ENCODE measurements around the gene TMEM30B. TPM values are rescaled to one million over a fixed set of nuclear protein-coding genes. Genes with fewer than 3 reads are reported as not detected.

TMEM30B gene
- total and polyA plus RNA-seq, 5 experiments from 2014 or later: 3.5 to 7.8 (median 4.2) TPM

DNA sequence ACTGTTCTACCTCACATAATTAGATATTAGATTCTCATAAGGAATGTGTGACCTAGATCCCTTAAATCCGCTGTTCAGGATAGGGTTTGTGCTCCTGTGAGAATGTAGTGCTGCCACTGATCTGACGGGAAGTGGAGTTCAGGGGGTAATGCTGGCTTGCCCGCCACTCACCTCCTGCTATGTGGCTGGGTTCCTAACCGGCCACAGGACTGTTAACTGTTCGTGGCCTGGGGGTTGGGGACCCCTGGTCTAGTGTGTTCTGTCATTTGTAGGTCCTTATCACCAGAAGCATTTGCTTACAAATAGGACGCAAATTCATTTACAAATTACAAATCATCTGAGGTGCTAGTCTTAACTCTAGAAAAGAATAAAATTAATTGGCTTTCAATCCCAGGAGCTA lies 16.4 kb upstream of the TMEM30B start:
- H3K27ac Mint-ChIP-seq: peak overlapping the region; percentile 60 to 94 (median 74)
- peaks cover 34 to 58% (median 52%) of the 10 kb centered on the region in 4 donors for H3K4me1 Mint-ChIP-seq
- peaks cover 0 to 17% (median 0%) of the 10 kb centered on the region in 9 donors for H3K9me3 Mint-ChIP-seq
- POLR2A ChIA-PET: interaction anchor here (0.6 to 1.1 kb wide), 4 partner anchors 17 to 432 kb away, joined by 3 read pairs; partner anchors contain the start of gene TMEM30B
- peaks cover 4 to 12% (median 5%) of the 10 kb centered on the region in 3 donors for H3K36me3 Mint-ChIP-seq
- H3K27me3 Mint-ChIP-seq: no peaks in the 10 kb centered on the region
- ATAC-seq: no peak
- peak overlapping the region in 3 of 10 donors; percentile 7 to 24 (median 13) for H3K4me3 Mint-ChIP-seq
- DNase-seq: no peak

GRCh38 chr14:61296719-61297502 lies 15.8 kb upstream of the TMEM30B start:
- POLR2A ChIA-PET: interaction anchor here (0.9 to 1.0 kb wide), 3 partner anchors 16 to 164 kb away, joined by 3 read pairs; partner anchors contain the start of gene TMEM30B
- H3K27ac Mint-ChIP-seq: peak overlapping the region in 9 of 10 donors; percentile 60 to 94 (median 78)
- peak in 5 of 10 donors; percentile 23 to 66 (median 64) for DNase-seq

GRCh38 chr14:61296151-61296550 lies 15.0 kb upstream of the TMEM30B start:
- Mint-ChIP-seq H3K36me3 (peaks cover 3 to 4% (median 3%) of the 10 kb centered on the region in 3 donors), H3K4me3 (peak overlapping the region in 8 of 10 donors; percentile 9 to 67 (median 48)), H3K27ac (peak overlapping the region; percentile 20 to 91 (median 73)), H3K27me3 (no peaks in the 10 kb centered on the region), H3K4me1 (peaks cover 34 to 55% (median 51%) of the 10 kb centered on the region in 4 donors), H3K9me3 (peaks cover 0 to 17% (median 0%) of the 10 kb centered on the region in 9 donors)
- DNase-seq (peak in 3 of 10 donors; percentile 6 to 29 (median 21)), ATAC-seq (peak; percentile 64 to 65)
- POLR2A ChIA-PET: interaction anchor here (0.9 to 1.0 kb wide), 2 partner anchors 26 to 165 kb away, joined by 3 read pairs; no protein-coding TSS in a partner anchor

More at GRCh38 chr14:61296719-61297502, 15.8 kb upstream of the TMEM30B start:
- Mint-ChIP-seq H3K9me3 (peaks cover 0 to 17% (median 0%) of the 10 kb centered on the region in 9 donors), H3K4me3 (peak overlapping the region in 3 of 10 donors; percentile 48 to 64 (median 64)), H3K27me3 (no peaks in the 10 kb centered on the region), H3K36me3 (peaks cover 3 to 8% (median 4%) of the 10 kb centered on the region in 3 donors), H3K4me1 (peaks cover 34 to 58% (median 52%) of the 10 kb centered on the region in 4 donors)
- peak; percentile 56 to 68 for ATAC-seq

DNA sequence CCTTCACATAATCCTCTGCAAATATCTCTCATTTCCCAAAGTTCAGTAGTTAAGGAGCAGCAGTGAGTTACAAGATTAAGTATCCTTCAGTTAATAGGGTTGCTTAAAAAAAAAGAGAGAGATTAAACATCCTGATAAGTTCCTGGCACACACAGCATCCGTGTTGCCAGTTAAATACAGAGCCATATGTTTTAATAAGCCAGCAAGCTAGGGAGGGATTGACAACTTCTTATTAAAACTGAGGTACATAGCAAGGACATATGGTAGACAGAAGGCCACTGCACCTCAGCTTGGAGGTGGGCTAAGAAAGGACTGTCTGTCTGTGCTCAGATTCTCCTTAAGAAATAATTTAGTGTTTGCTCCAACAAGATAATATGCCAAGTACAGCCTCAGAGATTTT lies 9.6 kb upstream of the TMEM30B start:
- POLR2A ChIA-PET: no interaction called here
- Mint-ChIP-seq H3K27me3 (no peaks in the 10 kb centered on the region), H3K36me3 (no peaks in the 10 kb centered on the region), H3K9me3 (no peaks in the 10 kb centered on the region), H3K27ac (no peak overlapping the region), H3K4me3 (no peak overlapping the region), H3K4me1 (peaks cover 0 to 13% (median 7%) of the 10 kb centered on the region in 4 donors)
- ATAC-seq: no peak
- no peak for DNase-seq

DNA sequence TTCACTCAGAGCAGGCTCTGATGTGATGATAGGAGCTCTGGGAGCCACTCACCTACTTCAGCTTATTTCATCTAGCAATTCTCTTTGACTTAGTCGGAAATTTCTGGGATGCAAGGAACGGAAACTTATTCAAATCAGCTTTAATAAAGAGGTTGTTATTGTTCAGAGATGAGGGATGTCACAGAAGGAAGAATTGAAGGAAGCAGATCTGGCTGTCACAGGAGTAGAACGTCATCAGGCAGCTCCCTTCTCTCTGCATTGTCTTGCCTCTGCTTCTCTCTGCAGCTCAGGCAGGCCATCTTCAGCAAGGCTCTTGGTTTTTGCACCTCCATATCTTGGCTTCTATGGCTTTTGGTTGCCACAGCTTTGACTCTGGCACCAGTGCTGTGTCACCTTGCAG lies 7.6 kb upstream of the TMEM30B start:
- no peak overlapping the region for H3K27ac Mint-ChIP-seq
- H3K27me3 Mint-ChIP-seq: no peaks in the 10 kb centered on the region
- H3K36me3 Mint-ChIP-seq: no peaks in the 10 kb centered on the region
- no peaks in the 10 kb centered on the region for H3K9me3 Mint-ChIP-seq
- no peak for DNase-seq
- ATAC-seq: no peak
- POLR2A ChIA-PET: no interaction called here
- H3K4me3 Mint-ChIP-seq: no peak overlapping the region
- peaks cover 0 to 21% (median 14%) of the 10 kb centered on the region in 4 donors for H3K4me1 Mint-ChIP-seq

DNA sequence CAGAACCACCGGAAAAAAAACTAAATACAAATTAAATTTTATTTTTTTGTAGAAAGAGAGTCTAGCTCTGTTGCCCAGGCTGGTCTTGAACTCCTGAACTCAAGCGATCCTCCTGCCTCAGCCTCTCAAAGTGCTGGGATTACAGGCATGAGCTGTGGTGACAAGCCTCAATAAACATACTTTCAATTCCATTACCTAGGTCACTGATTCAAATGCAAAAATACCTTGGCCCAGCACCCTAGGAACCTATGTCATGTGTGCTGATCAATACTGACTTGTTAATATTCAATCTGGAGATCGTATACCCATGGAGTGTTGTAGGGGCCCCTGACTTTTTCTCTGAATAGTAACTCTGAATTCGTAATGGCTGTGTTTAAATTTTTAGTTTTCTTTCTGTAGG lies 7.1 kb upstream of the TMEM30B start:
- Mint-ChIP-seq H3K9me3 (no peaks in the 10 kb centered on the region), H3K27me3 (no peaks in the 10 kb centered on the region), H3K4me1 (peaks cover 0 to 22% (median 16%) of the 10 kb centered on the region in 4 donors), H3K36me3 (no peaks in the 10 kb centered on the region), H3K27ac (no peak overlapping the region), H3K4me3 (no peak overlapping the region)
- ATAC-seq (no peak), DNase-seq (no peak)
- POLR2A ChIA-PET: no interaction called here

DNA sequence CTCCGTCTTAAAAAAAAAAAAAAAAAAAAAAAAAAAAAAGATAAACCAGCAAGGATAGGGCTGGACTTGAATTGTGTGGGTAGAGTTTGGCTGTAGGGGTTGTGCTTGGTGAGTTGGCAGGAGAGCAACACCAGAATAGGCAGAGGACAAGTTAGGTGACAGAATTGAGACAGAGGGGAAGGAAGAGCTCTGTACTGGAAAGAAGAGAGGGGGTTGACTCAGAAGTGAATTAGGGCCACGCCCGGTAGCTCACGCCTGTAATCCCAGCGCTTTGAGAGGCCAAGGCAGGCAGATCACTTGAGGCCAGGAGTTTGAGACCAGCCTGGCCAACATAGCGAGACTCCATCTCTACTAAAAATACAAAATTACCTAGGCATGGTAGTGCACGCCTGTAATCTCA lies 6.1 kb upstream of the TMEM30B start:
- DNase-seq (no peak), ATAC-seq (no peak)
- Mint-ChIP-seq H3K4me3 (peak overlapping the region in 1 of 10 donors; percentile 5), H3K27ac (no peak overlapping the region), H3K36me3 (no peaks in the 10 kb centered on the region), H3K4me1 (peaks cover 0 to 25% (median 18%) of the 10 kb centered on the region in 4 donors), H3K27me3 (peaks cover 0 to 2% (median 0%) of the 10 kb centered on the region in 5 donors), H3K9me3 (no peaks in the 10 kb centered on the region)
- POLR2A ChIA-PET: no interaction called here

- ATAC-seq (no peak), DNase-seq (no peak)
- POLR2A ChIA-PET: interaction anchor here (1.5 kb wide), 1 partner anchor 97 kb away, joined by 3 read pairs; no protein-coding TSS in a partner anchor
- Mint-ChIP-seq H3K9me3 (no peaks in the 10 kb centered on the region), H3K4me1 (peaks cover 2 to 31% (median 22%) of the 10 kb centered on the region in 4 donors), H3K36me3 (no peaks in the 10 kb centered on the region), H3K27ac (no peak overlapping the region), H3K4me3 (no peak overlapping the region), H3K27me3 (peaks cover 0 to 4% (median 0%) of the 10 kb centered on the region in 5 donors)
These were observed 4.2 kb upstream of the TMEM30B start for GRCh38 chr14:61285364-61285763.

GRCh38 chr14:61284001-61284400 lies 2.9 kb upstream of the TMEM30B start:
- no peak for ATAC-seq
- H3K9me3 Mint-ChIP-seq: no peaks in the 10 kb centered on the region

DNA sequence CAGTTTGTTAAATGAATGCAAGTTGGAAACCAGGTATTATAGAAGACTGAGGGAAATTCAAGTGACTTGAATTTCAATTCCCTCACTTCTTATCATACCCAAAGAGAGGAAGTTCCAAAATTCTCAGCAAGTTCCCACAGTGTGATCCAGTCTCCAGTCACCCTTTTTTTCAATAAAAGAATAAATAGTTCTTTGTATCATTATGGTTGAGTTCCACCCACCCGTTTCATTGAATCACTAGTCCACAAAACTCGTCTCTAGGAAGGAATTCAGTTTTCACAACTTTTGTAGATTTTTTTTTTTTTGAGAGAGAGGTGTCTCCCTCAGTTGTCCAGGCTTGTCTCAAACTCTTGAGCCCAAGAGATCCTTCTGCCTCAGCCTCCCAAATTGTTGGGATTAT lies 1.6 kb upstream of the TMEM30B start:
- Mint-ChIP-seq H3K9me3 (no peaks in the 10 kb centered on the region), H3K27ac (peak overlapping the region in 1 of 10 donors; percentile 49), H3K27me3 (peaks cover 0 to 12% (median 0%) of the 10 kb centered on the region in 5 donors), H3K4me3 (peak overlapping the region in 1 of 10 donors; percentile 32), H3K36me3 (no peaks in the 10 kb centered on the region), H3K4me1 (peaks cover 11 to 46% (median 36%) of the 10 kb centered on the region in 4 donors)
- DNase-seq: no peak
- POLR2A ChIA-PET: interaction anchor here (0.7 kb wide), 1 partner anchor 479 kb away, joined by 3 read pairs; no protein-coding TSS in a partner anchor
- ATAC-seq: no peak

More at GRCh38 chr14:61284001-61284400, 2.9 kb upstream of the TMEM30B start:
- POLR2A ChIA-PET: no interaction called here
- peaks cover 9 to 43% (median 33%) of the 10 kb centered on the region in 4 donors for H3K4me1 Mint-ChIP-seq
- no peaks in the 10 kb centered on the region for H3K36me3 Mint-ChIP-seq
- no peak overlapping the region for H3K4me3 Mint-ChIP-seq
- H3K27me3 Mint-ChIP-seq: peaks cover 0 to 10% (median 0%) of the 10 kb centered on the region in 5 donors
- DNase-seq: no peak
- H3K27ac Mint-ChIP-seq: peak overlapping the region in 2 of 10 donors; percentile 18 to 26

DNA sequence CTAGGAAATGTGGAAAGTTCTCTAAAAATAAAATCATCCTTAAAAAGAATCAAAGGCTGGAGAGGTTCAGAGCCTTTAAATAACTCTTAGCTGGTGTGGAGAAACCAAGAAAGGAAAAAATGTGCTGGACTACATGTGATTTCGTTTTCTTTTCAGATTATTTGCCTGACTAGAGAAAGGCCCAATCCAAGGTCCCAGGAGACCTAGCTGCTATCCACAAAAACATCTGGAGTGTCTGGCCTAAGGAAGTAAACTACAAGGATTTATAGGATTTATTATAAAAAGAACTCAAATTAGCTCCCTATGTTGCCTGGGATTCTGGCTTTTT lies 774 bp upstream of the TMEM30B start:
- POLR2A ChIA-PET: interaction anchor here (0.6 to 2.6 kb wide), 4 partner anchors 10 to 480 kb away, joined by 3 to 12 read pairs (median 6); partner anchors contain the start of gene PRKCH
- Mint-ChIP-seq H3K9me3 (no peaks in the 10 kb centered on the region), H3K27me3 (peaks cover 0 to 16% (median 0%) of the 10 kb centered on the region in 5 donors), H3K4me1 (peaks cover 11 to 45% (median 36%) of the 10 kb centered on the region in 4 donors), H3K27ac (peak overlapping the region in 8 of 10 donors; percentile 48 to 98 (median 86)), H3K36me3 (no peaks in the 10 kb centered on the region), H3K4me3 (peak overlapping the region in 9 of 10 donors; percentile 24 to 96 (median 85))
- no peak for DNase-seq
- ATAC-seq: no peak

- peak; percentile 84 to 85 for ATAC-seq
- Mint-ChIP-seq H3K36me3 (no peaks in the 10 kb centered on the region), H3K4me3 (peak overlapping the region; percentile 86 to 97 (median 92)), H3K27me3 (peaks cover 0 to 20% (median 0%) of the 10 kb centered on the region in 5 donors), H3K9me3 (no peaks in the 10 kb centered on the region), H3K4me1 (peaks cover 11 to 38% (median 30%) of the 10 kb centered on the region in 4 donors), H3K27ac (peak overlapping the region; percentile 89 to 98 (median 94))
- peak; percentile 64 to 84 (median 76) for DNase-seq
- POLR2A ChIA-PET: interaction anchor here (0.5 to 2.6 kb wide), 23 partner anchors 10 to 1032 kb away, joined by 3 to 12 read pairs (median 3); partner anchors contain the start of genes PPM1A, PRKCH, SLC38A6 and TRMT5
These were observed 482 bp downstream of the TMEM30B start for GRCh38 chr14:61280526-61281185.
